Fibroblast of villous mesenchyme (primary cell): ENCODE measurements around the gene HTR6. TPM values are rescaled to one million over a fixed set of nuclear protein-coding genes. Genes with fewer than 3 reads are reported as not detected.
A peak's percentile ranks its signal among the peaks of the same experiment; 100 is the strongest.
"Not testable (repeated sequence)": the region's sequence is repeated elsewhere in the genome, so short reads cannot be mapped to it uniquely, and the experiment has no call there.

Experiments used
- DNase-seq: peaks from one replicate; pipeline ENCODE4 v3.0.0-alpha.2; 2010; ENCODE audit warnings: low read depth
- H3K4me3 ChIP-seq: 2 replicates; pipeline ENCODE4 v1.5.1; 2011; ENCODE audit warnings: low read depth, mild to moderate bottlenecking, low read length
- CTCF ChIP-seq: IDR thresholded peaks from 2 replicates; pipeline ENCODE4 v1.5.1; 2012; ENCODE audit warnings: low read depth, mild to moderate bottlenecking, low read length; ENCODE audit not compliant: insufficient read depth
- total RNA-seq: library from RNA; depleted of rRNA; stranded (reverse); fragments of >200 nt; gene quantifications from 2 replicates; pipeline ENCODE4 v1.2.3, GENCODE V29; 2012

Gene HTR6
- total RNA-seq, 1 donor, result not detected

DNA sequence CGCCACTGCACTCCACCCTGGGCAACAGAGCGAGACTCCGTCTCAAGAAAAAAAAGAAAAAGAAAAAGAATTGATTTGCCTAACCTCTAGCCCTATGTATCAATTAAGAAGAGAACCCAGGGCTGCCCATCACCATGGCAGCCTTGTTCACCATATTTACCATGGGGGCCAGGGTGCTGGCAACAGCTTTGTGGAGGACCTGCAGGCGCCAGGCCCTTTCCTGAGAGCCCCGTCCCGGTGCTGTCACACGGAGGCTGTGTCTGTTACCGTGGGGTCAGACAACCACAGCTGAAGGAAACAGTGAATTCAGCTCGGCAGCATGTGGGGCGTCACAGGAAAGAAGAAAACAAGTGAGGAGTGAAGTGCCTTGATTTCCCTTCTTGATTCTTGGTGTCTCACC, 27.1 kb upstream of the HTR6 start:
- DNase-seq, result no peak
- H3K4me3 ChIP-seq, result no peak overlapping the region
- TF ChIP-seq CTCF, result no peak

- H3K4me3 ChIP-seq, DNase-seq: not testable (repeated sequence)
Observed at GRCh38 chr1:19639228-19639627, 25.4 kb upstream of the HTR6 start.

GRCh38 chr1:19639999-19640362, 24.7 kb upstream of the HTR6 start:
- H3K4me3 ChIP-seq, result no peak overlapping the region
- no peak for TF ChIP-seq CTCF
- peak; percentile 83 for DNase-seq

- no peak for TF ChIP-seq CTCF
- DNase-seq, result peak; percentile 59
- no peak overlapping the region for H3K4me3 ChIP-seq
Observed at GRCh38 chr1:19640363-19641316, 24.0 kb upstream of the HTR6 start.

DNA sequence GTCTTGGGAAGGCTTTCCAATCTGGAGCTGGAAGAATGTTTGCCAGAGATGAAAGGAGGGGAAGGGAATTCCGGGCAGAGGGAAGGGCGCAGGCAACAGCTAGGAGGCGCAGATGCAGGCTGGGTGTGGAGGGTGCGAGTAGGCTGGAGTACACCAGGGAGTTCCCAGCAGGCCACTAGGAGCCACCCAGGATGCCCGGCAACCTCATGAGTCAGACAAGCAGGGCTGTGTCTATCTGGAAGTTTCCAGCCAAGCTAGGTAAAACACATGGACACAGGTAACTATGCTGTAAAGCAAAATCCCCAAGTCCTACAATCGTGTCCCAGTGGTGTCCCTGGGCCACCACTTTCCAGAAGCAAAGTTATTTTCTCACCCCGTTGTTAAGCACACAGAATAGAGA, 21.6 kb upstream of the HTR6 start:
- DNase-seq, result peak; percentile 35
- no peak overlapping the region for H3K4me3 ChIP-seq
- TF ChIP-seq CTCF, result peak; percentile 20

GRCh38 chr1:19643602-19644394, 20.9 kb upstream of the HTR6 start, which contains the start of gene NBL1:
NBL1 (plus strand) TSS chr1:19644311; CDS start chr1:19655031, 10,720 bp downstream.
- H3K4me3 ChIP-seq, result peak within 1 kb of the TSS; percentile 86
- TF ChIP-seq CTCF, result no peak
- peak; percentile 74 for DNase-seq

DNA sequence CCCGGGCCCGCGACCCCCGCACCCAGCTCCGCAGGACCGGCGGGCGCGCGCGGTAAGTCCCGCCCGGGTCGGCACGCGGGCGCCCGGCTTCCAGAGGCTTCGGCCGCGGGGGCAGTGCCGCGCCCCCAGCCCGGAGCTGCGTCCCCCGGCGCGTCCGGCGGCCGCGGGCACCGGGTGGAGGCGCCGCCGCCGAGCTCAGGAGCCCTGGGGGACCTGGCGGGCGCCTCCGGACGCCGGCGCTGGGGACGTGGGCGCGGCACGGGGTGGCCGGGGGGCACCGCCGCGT, 20.3 kb upstream of the HTR6 start:
- no peak for TF ChIP-seq CTCF
- no peak for DNase-seq
- peak overlapping the region; percentile 86 for H3K4me3 ChIP-seq
